Measurements from ENCODE around the gene CDH6. TPM values are rescaled to one million over a fixed set of nuclear protein-coding genes. Genes with fewer than 3 reads are reported as not detected.

CDH6 gene
- total and polyA plus RNA-seq, 2 of the 4 experiments (the other 2 are of a cell fraction), result 72.2 to 232 TPM

DNA sequence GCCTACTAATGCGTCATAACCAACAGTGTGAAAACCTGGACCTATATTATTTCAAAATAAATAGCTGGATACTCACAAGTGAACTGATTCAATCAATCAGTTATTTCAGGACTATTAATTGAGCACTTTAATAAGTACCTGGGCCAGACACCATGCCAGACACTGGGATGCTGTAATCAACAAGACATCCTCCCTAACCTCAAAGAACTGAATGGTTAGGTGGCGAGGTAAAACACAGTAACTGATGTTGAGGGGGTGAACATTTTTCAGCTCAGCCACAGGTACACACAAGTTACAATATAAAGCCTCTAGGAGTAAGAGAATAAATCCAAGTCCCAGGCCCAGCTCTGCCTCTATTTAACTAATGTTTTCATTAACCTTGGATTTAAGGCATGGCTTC, 24.0 kb downstream of the CDH6 start:
- 0 out of 4 replicates have a peak overlapping the region, but pooled peaks of 1 of the 2 experiments have one; percentile 63 for H4K8ac ChIP-seq (ENCODE audit: low read depth in 2 of 2, low read length in 2 of 2)
- H3K9ac ChIP-seq (ENCODE audit: low read depth, low read length), result no peak overlapping the region
- H2BK15ac ChIP-seq (ENCODE audit: low read depth, low read length), result no peak overlapping the region
- H3K36me3 ChIP-seq (ENCODE audit: control insufficient read depth, insufficient read depth, low read length), result no peaks in the 10 kb centered on the region; the same call in 1 of the 2 replicates
- ATAC-seq (ENCODE audit: low read depth) (no peak), DNase-seq (no peak)
- H3K27ac ChIP-seq (ENCODE audit: insufficient read depth, low read length), result no peak overlapping the region
- ChIA-PET CTCF (interaction anchor here (0.6 to 1.0 kb wide), 3 partner anchors 15 to 740 kb away, joined by 3 to 5 read pairs (median 3); no protein-coding TSS in a partner anchor), POLR2A (ENCODE audit: unreplicated experiment) (no interaction called here)
- H3K14ac ChIP-seq (replicated peaks; ENCODE audit: low read depth, low read length), result no peak overlapping the region
- in situ Hi-C loops (cut with MboI; ENCODE audit: low sequenced_read_pairs) (no loop called here), intact Hi-C loops (cut with micrococcal nuclease) (no loop called here), dilution Hi-C loops (cut with HindIII; ENCODE audit: low sequenced_read_pairs, unreplicated experiment) (no loop called here)
- H2BK20ac ChIP-seq (ENCODE audit: low read depth, low read length), result no peak overlapping the region
- H2AFZ ChIP-seq (replicated peaks; ENCODE audit: low read length, poor library complexity), result no peak overlapping the region
- H3K9me1 ChIP-seq (ENCODE audit: insufficient read depth, low read length), result peaks cover 12% of the 10 kb centered on the region; the same call in 1 of the 2 replicates
- H2AK9ac ChIP-seq (replicated peaks; ENCODE audit: low read depth, low read length, poor library complexity), result no peak overlapping the region
- TF ChIP-seq MXI1 (IDR thresholded peaks at IDR 0.05; ENCODE audit: borderline replicate concordance, low read depth, low read length) (no peak), RCOR1 (IDR thresholded peaks at IDR 0.05; ENCODE audit: insufficient replicate concordance, low read length) (no peak), NFE2L2 (IDR thresholded peaks at IDR 0.05; ENCODE audit: low read depth, low read length) (no peak), FOS (IDR thresholded peaks at IDR 0.05; ENCODE audit: low read depth, low read length) (no peak), SMC3 (IDR thresholded peaks at IDR 0.05; ENCODE audit: low read depth, low read length) (no peak), BHLHE40 (IDR thresholded peaks at IDR 0.05; ENCODE audit: low read depth, low read length) (no peak), RAD21 (IDR thresholded peaks at IDR 0.05; ENCODE audit: low read length) (no peak), RFX5 (IDR thresholded peaks at IDR 0.05; ENCODE audit: low read depth, low read length) (no peak), CEBPB (IDR thresholded peaks at IDR 0.05; ENCODE audit: low read depth, low read length) (no peak), CHD1 (IDR thresholded peaks at IDR 0.05; ENCODE audit: low read depth, low read length) (no peak), POLR2A (IDR thresholded peaks at IDR 0.05; ENCODE audit: low read depth, low read length) (no peak), MAZ (IDR thresholded peaks at IDR 0.05; ENCODE audit: borderline replicate concordance, low read depth, low read length) (no peak), MAFK (IDR thresholded peaks at IDR 0.05; ENCODE audit: low read depth, low read length) (no peak)
- TF ChIP-seq, protein P1, sequence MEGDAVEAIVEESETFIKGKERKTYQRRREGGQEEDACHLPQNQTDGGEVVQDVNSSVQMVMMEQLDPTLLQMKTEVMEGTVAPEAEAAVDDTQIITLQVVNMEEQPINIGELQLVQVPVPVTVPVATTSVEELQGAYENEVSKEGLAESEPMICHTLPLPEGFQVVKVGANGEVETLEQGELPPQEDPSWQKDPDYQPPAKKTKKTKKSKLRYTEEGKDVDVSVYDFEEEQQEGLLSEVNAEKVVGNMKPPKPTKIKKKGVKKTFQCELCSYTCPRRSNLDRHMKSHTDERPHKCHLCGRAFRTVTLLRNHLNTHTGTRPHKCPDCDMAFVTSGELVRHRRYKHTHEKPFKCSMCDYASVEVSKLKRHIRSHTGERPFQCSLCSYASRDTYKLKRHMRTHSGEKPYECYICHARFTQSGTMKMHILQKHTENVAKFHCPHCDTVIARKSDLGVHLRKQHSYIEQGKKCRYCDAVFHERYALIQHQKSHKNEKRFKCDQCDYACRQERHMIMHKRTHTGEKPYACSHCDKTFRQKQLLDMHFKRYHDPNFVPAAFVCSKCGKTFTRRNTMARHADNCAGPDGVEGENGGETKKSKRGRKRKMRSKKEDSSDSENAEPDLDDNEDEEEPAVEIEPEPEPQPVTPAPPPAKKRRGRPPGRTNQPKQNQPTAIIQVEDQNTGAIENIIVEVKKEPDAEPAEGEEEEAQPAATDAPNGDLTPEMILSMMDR (conservative IDR thresholded peaks at IDR 0.05; ENCODE audit: low read depth, low read length), result no peak
- TF ChIP-seq, protein P2, sequence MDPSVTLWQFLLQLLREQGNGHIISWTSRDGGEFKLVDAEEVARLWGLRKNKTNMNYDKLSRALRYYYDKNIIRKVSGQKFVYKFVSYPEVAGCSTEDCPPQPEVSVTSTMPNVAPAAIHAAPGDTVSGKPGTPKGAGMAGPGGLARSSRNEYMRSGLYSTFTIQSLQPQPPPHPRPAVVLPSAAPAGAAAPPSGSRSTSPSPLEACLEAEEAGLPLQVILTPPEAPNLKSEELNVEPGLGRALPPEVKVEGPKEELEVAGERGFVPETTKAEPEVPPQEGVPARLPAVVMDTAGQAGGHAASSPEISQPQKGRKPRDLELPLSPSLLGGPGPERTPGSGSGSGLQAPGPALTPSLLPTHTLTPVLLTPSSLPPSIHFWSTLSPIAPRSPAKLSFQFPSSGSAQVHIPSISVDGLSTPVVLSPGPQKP (IDR thresholded peaks at IDR 0.05; ENCODE audit: borderline replicate concordance, low read depth, low read length), result no peak
- TF ChIP-seq, protein P3, sequence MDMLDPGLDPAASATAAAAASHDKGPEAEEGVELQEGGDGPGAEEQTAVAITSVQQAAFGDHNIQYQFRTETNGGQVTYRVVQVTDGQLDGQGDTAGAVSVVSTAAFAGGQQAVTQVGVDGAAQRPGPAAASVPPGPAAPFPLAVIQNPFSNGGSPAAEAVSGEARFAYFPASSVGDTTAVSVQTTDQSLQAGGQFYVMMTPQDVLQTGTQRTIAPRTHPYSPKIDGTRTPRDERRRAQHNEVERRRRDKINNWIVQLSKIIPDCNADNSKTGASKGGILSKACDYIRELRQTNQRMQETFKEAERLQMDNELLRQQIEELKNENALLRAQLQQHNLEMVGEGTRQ (IDR thresholded peaks at IDR 0.05; ENCODE audit: low read depth, low read length), result no peak
- no peak overlapping the region for H3K4ac ChIP-seq (ENCODE audit: low read depth, low read length)
- H2BK5ac ChIP-seq (ENCODE audit: low read depth, low read length, poor library complexity, severe bottlenecking), result no peak overlapping the region
- H3K56ac ChIP-seq (ENCODE audit: extremely low read depth, insufficient read depth, low read length), result no peak overlapping the region
- no peak overlapping the region for H3K4me3 ChIP-seq (ENCODE audit: insufficient read depth, low read depth, low read length)
- no peak overlapping the region; the same call in 1 of the 2 replicates for H2AK5ac ChIP-seq (ENCODE audit: low read depth, low read length)
- no CpG with 5 or more reads among the region's 2 CpGs for WGBS, 2 experiments (ENCODE audit: extremely low coverage in 2 of 2, insufficient read length in 1 of 2)
- no peaks in the 10 kb centered on the region for H3K27me3 ChIP-seq (ENCODE audit: control insufficient read depth, insufficient read depth, low read length)
- H3K9me3 ChIP-seq (ENCODE audit: control insufficient read depth, insufficient read depth, low read length), result no peaks in the 10 kb centered on the region
- H4K20me1 ChIP-seq (ENCODE audit: insufficient read depth, low read length), result no peaks in the 10 kb centered on the region; the same call in 1 of the 2 replicates
- no peak overlapping the region for H4K91ac ChIP-seq (ENCODE audit: insufficient read depth, low read depth, low read length)
- no peak overlapping the region; the same call in 1 of the 2 replicates for H3K18ac ChIP-seq (ENCODE audit: low read depth, low read length)
- H3K4me2 ChIP-seq (ENCODE audit: low read depth, low read length), result no peak overlapping the region
- peaks cover 12% of the 10 kb centered on the region; the same call in 1 of the 2 replicates for H3K4me1 ChIP-seq (ENCODE audit: control insufficient read depth, insufficient read depth, low read length)
- BruUV-seq (replicated peaks), result no TSS peak
- peaks cover 14 to 45% of the 10 kb centered on the region in 2 experiments; a peak in 3 of 4 replicates for H3K79me1 ChIP-seq (ENCODE audit: low read depth in 1 of 2, low read length in 2 of 2)
- no peak overlapping the region for H3K23ac ChIP-seq (ENCODE audit: low read depth, low read length)
- H2BK120ac ChIP-seq (ENCODE audit: low read depth, low read length), result no peak overlapping the region
- H4K5ac ChIP-seq (ENCODE audit: low read depth, low read length), result no peak overlapping the region

Measured in IMR-90 (cell line).